ENCODE measurements around the gene ANKMY1. TPM values are rescaled to one million over a fixed set of nuclear protein-coding genes. Genes with fewer than 3 reads are reported as not detected.

The ANKMY1 gene
- total RNA-seq, 1 donor from 2014 or later, result 28.5 TPM

DNA sequence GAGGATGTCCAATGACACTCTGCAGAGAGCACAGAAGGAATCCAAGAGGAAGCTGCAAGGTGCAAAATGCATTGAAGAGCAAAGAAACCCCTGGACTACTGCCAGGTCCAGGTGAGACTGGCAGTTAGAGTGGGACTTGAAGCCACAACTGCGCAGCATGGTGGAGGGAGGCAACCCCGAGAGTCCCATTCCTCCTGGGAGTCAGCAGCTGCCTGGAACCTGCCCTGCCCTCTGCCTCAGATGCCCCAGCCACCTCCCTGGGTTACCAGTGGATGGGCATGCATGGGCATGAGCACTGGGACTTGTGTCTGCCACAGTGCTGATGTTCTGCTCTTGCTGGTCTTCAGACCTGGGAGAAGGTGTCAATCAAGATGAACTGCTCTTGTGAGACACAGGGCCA lies 43.2 kb downstream of the ANKMY1 start:
- Mint-ChIP-seq H3K27ac (ENCODE audit: unreplicated experiment) (no peak overlapping the region), H3K4me3 (ENCODE audit: unreplicated experiment) (no peak overlapping the region), H3K9me3 (ENCODE audit: unreplicated experiment) (no peaks in the 10 kb centered on the region), H3K4me1 (ENCODE audit: unreplicated experiment) (peaks cover 5% of the 10 kb centered on the region), H3K36me3 (ENCODE audit: unreplicated experiment) (peaks cover 9% of the 10 kb centered on the region), H3K27me3 (ENCODE audit: unreplicated experiment) (no peaks in the 10 kb centered on the region)
- peak; percentile 57 for DNase-seq (ENCODE audit: extremely low spot score, unreplicated experiment)
- TF ChIP-seq, protein P1, sequence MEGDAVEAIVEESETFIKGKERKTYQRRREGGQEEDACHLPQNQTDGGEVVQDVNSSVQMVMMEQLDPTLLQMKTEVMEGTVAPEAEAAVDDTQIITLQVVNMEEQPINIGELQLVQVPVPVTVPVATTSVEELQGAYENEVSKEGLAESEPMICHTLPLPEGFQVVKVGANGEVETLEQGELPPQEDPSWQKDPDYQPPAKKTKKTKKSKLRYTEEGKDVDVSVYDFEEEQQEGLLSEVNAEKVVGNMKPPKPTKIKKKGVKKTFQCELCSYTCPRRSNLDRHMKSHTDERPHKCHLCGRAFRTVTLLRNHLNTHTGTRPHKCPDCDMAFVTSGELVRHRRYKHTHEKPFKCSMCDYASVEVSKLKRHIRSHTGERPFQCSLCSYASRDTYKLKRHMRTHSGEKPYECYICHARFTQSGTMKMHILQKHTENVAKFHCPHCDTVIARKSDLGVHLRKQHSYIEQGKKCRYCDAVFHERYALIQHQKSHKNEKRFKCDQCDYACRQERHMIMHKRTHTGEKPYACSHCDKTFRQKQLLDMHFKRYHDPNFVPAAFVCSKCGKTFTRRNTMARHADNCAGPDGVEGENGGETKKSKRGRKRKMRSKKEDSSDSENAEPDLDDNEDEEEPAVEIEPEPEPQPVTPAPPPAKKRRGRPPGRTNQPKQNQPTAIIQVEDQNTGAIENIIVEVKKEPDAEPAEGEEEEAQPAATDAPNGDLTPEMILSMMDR (IDR thresholded peaks at IDR 0.05), result no peak

DNA sequence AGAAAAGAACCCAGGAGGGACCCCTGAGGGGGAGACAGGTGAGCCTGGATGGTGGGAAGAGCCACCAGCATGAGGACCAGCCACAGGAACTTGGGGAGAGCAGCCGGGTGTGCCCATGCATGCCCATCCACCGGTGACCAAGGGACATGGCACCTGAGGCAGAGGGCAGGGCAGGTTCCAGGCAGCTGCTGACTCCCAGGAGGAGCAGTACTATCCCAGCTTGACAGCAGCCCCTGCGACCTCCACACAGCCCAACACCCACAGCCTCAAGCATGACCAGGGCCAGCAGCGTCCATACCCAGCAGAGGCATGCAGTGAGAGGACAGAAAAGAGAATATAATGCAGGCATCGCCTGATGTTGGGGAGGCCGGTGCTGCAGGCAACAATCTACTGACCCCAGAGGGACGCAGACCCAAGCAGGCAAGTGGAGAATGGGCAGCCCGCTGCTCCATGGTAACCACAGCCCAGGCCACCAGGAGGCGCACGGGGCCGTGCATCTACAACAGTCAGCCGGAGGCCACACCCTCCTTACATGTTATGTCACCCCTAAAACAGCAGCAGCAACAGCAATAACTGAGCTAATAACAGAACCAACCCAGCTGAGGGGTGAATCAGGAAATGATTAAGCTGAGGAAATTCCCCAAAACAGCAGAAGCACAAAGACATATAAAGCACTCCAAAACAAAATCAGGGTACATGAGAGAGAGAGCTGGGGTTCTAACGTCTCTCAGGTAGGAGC lies 44.1 kb downstream of the ANKMY1 start:
- DNase-seq (ENCODE audit: extremely low spot score, unreplicated experiment), result peak; percentile 89
- Mint-ChIP-seq H3K4me1 (ENCODE audit: unreplicated experiment) (peaks cover 5% of the 10 kb centered on the region), H3K27me3 (ENCODE audit: unreplicated experiment) (no peaks in the 10 kb centered on the region), H3K4me3 (ENCODE audit: unreplicated experiment) (no peak overlapping the region), H3K9me3 (ENCODE audit: unreplicated experiment) (no peaks in the 10 kb centered on the region), H3K36me3 (ENCODE audit: unreplicated experiment) (peaks cover 11% of the 10 kb centered on the region), H3K27ac (ENCODE audit: unreplicated experiment) (no peak overlapping the region)
- TF ChIP-seq, protein P1 (IDR thresholded peaks at IDR 0.05), result peak; percentile 72

DNA sequence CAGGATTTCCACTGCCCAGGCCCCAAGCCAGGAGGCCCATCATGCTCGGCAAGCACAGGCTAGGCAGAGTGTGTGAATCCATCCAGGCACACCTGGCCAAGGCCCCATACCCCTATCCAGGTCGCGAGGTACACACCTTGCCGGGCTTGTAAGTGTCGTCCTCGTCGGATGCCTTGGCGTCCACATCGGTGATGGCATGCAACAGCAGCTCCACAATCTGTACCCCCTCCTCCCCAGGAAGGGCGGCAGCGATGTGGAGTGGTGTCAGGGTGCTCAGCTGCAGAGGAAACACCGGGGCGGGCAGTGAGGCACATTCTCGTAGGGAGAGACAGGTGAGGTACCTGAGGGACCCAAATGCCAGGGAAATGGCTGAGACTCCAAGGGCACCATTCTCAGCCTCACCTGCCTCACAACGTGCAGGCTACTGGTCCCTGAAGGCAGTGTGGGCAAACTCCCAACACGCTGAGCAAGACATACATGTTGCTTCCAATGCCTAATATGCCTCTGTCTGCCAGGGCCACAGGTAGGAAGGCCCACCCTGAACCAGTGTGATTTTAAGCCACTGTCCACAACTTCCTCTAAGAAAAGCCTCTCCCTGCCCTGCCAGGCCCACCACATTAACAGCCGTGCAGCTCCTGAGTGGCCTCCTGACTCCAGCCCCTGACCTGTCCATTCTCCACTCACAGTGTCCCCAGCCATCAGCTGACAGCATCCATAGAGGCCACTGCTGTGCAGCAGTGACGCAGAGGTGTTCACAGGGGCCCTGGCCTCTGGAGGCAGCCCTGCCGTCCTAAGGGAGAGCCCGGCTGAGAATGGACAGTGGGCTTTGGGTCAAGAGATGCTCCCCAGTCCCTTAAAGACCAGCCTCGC lies 44.9 kb downstream of the ANKMY1 start:
- TF ChIP-seq, protein P1 (IDR thresholded peaks at IDR 0.05), result no peak
- H3K27me3 Mint-ChIP-seq (ENCODE audit: unreplicated experiment), result no peaks in the 10 kb centered on the region
- no peak overlapping the region for H3K4me3 Mint-ChIP-seq (ENCODE audit: unreplicated experiment)
- H3K9me3 Mint-ChIP-seq (ENCODE audit: unreplicated experiment), result no peaks in the 10 kb centered on the region
- no peak overlapping the region for H3K27ac Mint-ChIP-seq (ENCODE audit: unreplicated experiment)
- H3K36me3 Mint-ChIP-seq (ENCODE audit: unreplicated experiment), result peaks cover 14% of the 10 kb centered on the region
- DNase-seq (ENCODE audit: extremely low spot score, unreplicated experiment), result peak; percentile 79
- H3K4me1 Mint-ChIP-seq (ENCODE audit: unreplicated experiment), result peaks cover 5% of the 10 kb centered on the region

DNA sequence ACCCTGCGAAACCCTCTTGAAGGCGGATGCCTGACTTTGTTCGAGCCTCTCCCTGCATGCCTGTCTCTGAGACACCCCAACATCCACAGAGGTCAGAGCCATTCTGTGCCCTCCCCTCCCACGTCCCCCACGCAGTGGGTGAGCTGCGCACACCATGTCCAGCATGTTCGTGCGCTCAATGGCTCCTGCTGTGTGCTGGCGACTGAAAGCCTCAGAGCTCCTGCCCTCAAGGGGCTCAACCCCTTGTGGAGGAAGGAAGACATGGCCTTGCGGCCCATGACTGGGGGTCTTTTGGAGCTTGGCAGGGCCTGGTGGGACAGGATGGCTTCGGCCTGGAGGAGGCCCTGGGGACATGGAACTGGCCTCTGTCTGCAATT lies 45.7 kb downstream of the ANKMY1 start:
- peak; percentile 67 for DNase-seq (ENCODE audit: extremely low spot score, unreplicated experiment)
- TF ChIP-seq, protein P1 (IDR thresholded peaks at IDR 0.05), result no peak

More for the DNA sequence above, 45.7 kb downstream of the ANKMY1 start:
- Mint-ChIP-seq H3K36me3 (ENCODE audit: unreplicated experiment) (peaks cover 14% of the 10 kb centered on the region), H3K4me1 (ENCODE audit: unreplicated experiment) (peaks cover 5% of the 10 kb centered on the region), H3K27ac (ENCODE audit: unreplicated experiment) (no peak overlapping the region), H3K4me3 (ENCODE audit: unreplicated experiment) (no peak overlapping the region), H3K27me3 (ENCODE audit: unreplicated experiment) (no peaks in the 10 kb centered on the region), H3K9me3 (ENCODE audit: unreplicated experiment) (no peaks in the 10 kb centered on the region)

All from osteocyte (in vitro differentiated cells).